Measurements from ENCODE around the gene SLX9.

SLX9 gene

DNA sequence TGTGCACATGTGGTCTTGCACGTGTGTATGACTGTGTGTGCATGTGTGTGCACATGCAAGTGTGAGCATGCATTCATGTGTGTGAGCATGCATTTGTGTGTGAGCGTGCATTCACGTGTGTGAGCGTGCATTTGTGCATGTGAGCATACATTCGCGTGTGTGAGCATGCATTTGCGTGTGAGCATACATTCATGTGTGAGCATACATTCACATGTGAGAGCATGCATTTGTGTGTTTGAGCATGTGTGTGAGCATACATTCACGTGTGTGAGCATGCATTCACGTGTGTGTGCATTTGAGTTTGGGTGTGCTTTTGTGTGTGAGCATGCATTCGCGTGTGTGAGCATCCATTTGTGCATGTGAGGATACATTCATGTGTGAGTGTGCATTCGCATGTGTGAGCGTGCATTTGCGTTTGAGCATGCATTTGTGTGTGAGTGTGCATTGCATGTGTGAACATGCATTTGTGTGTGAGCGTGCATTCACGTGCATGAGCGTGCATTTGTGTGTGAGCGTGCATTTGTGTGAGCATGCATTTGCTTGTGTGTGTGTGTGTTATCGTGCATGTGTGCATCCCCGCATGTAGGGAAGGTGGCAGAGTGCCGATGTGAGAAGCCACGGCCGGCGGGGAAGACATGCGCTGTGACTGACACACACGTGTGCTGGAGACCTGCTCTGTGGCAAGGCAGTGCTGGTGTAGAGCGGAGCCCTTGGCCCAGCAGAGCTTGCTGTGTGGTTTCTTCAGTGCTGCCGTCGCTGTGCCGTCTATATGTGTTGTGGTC lies 37.4 kb upstream of the SLX9 start:
- DNase-seq, result no peak

DNA sequence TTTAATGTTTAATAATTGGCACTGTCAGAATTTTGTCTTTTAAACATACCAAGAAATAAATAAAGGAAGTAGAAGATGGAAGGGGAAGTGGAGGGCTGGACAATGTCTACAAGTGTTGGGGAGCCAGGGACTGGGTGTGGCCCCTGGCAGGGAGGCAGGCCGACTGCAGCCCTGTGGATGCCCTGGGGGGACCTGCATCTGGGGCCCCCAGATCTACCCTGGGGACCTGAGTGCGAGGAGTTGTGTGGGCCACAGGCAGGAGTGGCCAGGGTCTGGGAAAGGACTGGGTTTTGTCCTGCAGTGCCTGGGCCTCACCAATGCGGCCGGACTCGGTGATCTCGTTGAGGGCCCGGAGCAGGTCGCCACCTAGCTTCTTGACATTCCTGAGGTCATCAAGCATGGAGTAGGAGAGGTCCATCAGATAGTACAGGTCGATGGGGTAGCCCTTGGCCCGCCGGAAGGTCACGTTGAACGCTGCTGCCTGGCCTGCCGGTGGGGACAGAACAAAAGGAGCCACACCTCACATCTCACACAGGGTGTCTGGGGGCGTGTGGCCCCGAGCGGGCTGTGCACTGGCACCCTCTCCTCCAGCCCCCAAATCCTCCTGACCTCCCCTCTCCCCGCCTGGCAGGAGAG lies 36.7 kb upstream of the SLX9 start:
- peak; percentile 43 to 74 (median 66) for DNase-seq

DNA sequence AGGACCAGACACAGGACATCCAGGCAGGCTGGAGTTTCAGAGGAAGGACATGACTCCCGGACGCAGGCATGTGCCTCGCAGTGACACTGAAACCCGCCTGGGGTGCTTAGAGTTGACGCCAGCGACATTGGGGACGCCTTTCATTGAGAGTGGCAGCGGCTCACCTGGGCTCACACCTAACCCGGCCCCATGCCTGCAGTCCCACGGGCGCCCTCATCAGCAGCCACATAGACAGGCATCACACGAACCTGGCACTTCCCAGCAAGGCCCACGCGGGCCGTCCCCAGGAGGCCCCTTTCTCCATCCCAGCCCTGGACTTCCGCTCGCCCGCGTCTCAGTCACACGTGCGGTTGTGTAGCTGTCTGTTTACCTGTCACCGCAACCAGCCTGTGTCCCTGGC lies 36.1 kb upstream of the SLX9 start:
- no peak for DNase-seq

DNA sequence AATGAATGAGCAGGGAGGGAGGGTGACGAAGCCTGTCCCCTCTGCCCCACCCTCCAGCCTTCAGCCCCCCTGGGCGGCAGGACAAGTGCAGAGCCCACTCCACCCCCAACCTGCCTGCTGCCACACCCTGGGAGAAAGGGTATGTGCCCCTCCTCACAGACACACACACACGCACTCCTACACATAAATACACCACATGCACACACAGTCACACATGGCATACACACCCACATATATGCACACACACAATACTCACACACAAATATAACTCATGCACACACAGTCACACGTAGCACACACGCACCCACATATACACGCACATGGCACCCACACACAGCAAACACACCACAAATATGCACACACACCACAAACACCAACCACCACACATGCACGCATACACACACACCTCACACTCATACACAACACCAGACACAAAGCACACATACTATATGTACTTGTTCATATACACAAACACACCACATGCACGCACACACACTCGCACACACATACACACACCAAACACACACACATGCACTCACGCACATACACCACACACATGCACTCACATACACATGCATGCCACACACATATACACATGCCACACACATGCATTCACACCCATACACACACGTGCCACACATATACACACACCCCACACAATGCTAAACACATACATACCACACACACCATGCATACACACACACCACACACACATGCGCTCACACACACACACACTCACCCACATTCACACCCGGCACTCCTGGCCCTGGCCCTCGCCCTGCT lies 35.5 kb upstream of the SLX9 start:
- DNase-seq, result no peak

DNA sequence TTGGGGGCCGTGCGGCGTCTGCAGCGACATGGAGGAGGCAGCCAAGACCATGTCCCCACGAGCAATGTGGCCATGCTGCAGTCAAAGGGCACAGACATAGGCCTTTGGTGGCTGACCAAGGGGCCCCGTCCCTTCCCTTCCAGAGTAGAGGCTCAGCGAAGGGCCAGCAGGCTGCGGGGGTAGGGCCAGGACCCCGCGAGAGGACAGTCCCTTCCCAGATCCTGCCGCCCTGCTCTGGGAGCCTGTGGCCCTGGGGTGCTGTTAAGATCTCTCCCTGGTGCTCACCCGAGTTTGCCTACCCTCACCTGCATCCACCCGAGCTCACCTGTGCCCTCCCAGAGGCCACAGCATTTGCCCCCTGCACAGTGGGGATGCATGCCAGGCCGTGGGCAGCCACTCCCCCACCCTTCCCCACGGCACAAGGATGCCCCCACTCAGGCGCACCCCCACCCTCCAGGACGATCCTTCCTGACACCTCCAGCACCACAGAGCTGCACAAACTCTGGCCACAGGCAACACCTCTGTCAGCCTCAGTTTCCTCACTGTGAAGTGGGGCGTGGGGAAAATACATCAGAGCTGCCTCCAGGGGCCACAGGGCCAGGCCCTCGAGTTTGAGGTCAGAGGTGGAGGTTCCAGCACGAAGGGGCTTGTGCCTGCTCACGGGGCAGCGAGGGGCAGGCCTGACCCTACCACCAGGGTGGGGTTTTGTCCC lies 34.7 kb upstream of the SLX9 start:
- no peak for DNase-seq

DNA sequence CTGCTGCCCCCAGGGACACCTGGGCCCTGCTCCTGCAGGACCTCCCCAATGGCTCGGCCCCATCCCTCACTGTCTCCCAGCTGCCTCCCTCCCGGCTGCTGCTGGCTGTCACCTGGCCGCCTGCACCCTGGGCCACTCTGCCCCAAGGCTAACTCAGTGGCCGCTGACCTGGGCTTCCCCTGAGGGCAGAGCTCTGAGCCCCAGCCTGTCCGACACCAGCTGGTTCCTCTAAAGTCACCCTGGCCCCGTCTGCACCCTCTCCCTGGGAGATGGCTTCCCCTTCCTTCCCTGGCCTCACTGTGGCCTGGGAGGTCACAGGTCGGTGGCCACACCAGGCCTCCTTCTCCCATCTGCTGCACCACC lies 34.1 kb upstream of the SLX9 start:
- DNase-seq, result peak; percentile 53 to 79 (median 66)

DNA sequence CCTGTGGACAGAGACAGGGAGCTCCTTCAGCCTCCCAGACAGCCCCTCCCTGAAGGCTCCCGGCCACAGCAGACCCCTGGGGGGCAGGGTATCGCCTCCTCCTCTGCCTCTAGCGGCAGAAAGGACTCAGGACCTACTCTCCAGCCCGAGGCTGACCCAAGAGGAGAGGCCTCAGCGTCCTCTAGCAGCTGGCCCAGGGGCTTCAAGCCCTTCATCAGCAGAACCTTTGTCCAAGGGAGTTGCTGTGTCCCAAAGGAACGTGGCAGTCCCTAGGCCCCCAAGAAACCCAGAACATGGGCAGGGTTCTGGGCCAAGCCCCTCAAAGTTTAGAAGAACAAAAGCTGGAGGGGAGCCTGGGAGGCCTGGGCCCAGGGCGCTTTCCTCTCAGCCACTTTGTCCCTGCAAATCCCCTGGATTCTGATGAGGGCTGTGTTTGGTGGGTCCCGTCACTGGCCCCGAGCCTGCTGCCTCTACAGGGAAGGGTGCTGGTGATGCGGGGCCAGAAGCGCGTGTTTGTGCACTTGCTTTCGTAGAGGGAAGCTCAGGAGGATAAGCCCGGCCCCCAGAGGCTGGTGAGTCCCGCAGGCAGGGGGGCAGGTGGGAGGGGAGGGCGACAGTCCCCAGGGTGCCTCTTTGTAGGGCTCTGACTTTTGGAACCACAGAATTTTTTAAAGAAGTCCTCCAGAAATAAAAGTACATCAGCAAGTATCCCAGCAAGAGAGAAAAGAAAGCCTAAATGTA lies 32.4 kb upstream of the SLX9 start:
- DNase-seq, result peak in 3 of 4 experiments; percentile 41 to 53 (median 43)

DNA sequence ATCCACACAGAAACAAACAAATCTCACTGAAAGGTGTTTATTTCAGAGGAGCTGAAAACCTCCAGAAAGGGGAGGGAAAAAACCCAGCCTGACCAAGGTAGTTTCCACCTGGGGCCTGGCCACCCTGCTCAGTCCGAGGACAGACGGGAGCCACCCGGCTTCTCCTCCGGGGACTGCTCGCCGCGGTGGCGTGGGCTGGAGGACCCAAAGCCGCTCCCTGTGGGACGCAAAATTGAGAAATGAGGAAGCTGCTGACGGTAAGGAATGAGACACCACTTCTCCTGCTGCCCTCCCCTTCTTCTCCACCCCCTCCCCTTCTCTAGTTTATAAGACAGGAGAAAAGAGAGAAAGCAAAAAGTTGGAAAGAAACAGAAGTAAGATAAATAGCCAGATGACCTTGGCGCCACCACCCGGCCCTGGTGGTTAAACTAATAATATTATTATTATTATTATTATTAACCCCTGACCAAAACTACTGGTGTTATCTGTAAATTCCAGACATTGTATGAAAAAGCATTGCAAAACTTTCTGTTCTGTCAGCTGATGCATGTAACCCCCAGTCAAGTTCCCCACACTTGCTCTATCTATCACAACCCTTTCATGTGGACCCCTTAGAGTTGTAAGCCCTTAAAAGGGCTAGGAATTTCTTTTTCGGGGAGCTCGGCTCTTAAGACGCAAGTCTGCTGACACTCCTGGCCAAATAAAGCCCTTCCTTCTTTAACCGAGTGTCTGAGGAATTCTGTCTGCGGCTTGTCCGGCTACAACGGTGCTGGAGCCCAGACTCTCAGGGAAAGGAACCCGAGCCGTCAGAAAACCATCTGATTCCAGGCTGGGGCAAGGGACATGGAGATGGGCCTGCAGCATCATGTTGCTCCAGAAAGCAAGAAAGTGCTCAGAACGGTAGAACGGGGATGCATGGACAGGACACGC lies 31.6 kb upstream of the SLX9 start:
- DNase-seq, result peak; percentile 88 to 96 (median 94)

DNA sequence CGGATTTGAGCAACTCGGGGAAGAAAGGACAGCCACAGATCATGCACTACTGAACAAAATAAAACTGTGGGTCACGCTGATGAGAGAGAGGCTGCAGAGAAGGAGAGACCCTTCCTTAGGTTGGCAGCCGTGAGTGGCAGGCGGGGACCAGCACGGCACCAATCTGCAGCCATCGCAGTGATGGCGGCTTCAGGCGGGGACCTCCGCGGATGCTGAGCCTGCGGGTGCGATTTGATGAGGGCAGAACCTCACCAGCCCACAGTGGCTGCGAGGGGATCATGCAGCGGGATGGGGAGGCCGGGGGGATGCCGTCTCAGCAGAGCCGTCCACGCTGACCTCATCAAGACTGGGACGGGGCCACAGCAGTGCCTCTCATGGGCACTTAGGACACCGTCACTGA lies 30.9 kb upstream of the SLX9 start:
- no peak for DNase-seq

DNA sequence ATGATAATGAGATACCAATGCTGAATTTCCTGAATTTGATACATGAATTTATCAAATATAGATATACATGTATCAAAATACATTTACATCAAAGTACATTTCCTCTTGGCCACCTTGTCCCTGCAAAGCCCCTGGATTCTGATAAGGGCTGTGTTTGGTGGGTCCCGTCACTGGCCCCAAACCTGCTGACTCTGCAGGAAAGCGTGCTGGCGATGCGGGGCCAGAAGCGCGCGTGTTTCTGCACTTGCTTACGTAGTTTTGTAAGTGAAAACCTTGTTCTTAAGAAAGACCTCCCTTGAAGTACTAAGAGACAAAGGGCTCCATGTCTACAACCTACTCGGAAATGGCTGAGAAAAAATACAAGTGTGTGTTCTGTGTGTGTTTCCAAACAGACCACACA lies 30.1 kb upstream of the SLX9 start:
- no peak for DNase-seq

DNA sequence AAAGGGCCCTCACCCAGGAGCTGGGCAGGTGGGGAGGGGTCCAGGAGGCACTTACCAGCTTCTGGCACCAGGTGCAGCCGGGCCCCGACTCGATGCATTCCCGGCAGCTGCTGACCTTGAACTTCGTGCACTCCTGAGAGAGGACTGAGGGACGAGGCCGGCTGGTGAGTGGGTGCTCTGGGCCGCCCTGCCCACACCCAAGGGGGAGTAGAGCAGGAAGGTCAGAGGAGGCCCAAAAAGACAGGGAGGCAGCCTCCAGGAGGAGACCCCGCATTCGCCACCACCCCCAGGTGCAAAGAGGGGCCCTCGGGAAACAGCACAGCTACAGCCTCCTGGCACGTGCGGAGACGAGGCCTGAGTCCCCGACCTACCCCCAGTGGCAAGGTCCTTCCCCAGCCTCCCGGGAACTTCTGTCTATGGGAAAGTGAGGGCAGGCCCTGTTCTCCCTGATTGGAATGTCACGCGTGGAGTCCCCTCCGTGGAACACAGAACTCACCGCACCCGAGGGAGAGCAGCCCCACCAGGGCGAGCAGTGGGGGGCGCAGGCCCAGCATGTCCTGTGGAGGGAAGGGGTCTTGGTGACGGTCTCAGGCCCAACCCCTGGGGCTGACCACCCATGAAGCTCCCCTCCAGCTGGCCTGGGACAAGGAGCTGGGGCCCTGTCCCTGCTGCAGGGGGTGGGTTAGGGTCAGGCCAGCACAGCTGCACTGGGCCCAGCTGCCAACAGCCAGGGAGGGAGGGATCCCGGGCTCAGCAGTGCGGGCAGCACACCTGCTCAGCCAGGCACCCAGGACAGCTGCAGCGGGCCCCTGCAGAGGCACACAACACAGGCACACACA lies 29.4 kb upstream of the SLX9 start:
- DNase-seq, result no peak

DNA sequence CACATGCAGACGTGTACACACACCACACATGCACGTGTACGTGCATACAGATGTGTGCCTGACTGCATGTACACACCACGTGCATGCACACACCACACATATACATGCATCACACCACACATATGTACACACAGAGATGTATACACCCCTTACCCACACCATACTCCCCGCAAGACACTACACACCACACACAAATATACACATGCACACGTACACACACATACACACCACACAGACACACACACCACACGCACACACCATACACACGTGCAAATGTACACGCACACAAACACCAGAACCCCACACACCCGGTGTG lies 28.8 kb upstream of the SLX9 start:
- no peak for DNase-seq

DNA sequence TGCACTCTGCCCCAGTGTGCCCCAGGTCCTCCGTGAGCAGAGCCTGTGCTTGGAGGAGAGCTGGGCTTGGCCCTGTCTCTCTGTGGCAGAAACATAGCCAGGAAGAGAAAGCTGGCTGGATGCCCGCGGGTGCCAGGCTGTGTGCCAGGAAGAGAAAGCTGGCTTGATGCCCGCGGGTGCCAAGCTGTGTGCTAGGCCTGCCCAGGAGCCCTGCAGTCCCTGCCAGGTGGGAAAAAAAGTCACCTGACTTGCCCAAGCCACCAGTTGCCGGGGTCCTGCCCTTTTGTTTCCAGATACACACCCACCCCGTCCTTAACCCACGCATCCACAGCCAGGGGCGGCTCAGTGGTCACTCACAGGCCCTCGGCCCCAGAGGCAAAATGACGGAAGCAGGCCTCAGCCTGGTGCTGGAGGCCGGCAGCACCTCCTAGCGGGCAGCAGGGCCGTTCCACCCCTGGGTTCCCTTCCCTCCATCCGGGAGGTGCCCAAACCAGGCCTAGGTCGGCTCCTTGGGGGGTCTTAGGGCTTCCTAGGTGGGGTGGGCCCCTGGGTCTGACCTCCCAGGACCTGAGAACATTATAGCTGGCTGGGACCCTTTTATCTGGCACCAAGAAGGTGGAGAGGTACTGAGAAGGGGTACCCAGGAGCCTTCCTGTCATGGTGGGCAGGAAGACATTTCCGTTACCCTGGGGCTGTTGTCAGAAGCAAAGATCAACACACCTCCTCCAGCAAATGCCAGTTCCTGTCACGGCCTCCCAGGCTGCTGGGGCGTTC lies 28.3 kb upstream of the SLX9 start:
- DNase-seq, result peak; percentile 80 to 90 (median 86)

DNA sequence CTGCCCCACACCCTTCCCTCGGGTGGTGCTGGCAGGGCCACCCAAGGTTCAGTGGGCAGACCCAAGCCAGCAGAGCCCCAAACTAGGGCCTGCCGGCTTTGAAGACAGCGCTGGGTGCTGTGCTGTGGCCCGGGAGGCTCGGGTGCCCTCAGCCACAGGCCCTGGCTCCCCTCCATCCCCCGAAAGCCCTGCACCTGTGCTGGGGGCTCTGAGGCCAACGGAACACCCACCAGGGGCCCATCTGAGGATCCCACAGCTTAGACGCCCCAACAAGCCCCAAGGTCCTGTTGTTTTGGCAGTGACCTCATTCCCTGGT lies 27.7 kb upstream of the SLX9 start:
- DNase-seq, result no peak

DNA sequence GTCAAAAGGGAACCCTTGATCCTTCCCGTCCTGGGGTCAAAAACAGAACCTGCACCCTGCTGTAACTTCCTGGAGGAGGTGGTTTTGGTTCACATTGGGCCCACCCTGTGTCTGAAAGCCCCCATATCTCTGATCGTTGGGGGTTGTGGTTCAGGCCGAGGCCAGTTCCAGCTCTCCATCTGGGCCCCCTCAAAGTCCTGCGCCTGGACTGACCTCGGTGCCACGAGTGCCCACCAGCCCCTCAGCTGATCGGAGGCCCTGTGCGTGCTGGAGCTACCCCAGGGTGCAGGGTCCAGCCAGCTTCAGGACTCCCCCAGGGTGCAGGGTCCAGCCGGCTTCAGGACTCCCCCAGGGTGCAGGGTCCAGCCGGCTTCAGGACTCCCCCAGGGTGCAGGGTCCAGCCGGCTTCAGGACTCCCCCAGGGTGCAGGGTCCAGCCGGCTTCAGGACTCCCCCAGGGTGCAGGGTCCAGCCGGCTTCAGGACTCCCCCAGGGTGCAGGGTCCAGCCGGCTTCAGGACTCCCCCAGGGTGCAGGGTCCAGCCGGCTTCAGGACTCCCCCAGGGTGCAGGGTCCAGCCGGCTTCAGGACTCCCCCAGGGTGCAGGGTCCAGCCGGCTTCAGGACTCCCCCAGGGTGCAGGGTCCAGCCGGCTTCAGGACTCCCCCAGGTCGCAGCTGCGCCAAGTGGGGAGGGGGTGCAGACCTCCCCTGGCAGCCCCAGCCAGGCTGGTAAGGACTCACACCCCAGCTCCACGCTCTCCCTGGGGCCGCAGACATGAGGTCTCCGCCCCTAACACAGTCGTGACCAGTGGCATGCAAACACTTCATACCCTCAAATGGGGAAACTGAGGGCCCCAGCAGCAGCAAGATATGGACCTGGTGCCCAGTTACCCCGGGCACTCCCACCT lies 27.1 kb upstream of the SLX9 start:
- peak in 1 of 4 experiments; percentile 34 for DNase-seq

DNA sequence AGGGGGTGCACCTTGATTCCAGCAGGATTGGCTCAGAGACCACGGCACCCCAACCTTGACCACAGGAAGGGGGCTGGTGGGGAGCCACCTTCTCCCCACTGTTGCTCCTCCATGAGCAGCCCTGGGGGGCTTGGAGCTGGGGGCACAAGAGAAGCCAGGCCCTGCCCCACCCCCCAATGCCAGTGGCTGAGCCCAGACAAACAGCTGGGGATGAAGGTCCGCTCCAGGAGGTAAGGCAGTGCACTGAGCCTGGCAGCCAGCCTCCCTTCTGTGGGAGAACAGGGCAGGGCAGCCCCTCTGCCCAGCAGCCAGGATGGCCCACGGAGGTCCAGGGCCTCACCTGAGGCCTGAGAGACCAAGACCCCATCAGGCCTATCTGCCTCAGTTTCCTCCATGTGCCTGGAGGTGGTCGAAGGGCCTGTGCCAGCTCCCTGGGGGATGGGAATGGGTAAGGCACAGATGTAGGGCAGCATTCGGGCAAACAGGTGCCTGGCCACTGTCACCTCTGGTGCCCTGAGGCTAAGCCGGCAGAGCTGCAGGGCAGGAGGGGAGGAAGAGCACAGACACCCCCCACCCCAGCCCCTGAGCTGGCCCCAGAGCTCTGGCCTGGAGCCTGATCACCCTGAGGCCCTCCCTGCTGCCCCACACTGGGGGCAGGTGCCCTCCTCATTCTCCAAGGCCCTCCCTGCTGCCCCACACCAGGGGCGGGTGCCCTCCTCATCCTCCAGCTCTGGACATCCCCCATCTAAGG lies 26.2 kb upstream of the SLX9 start:
- DNase-seq, result no peak

DNA sequence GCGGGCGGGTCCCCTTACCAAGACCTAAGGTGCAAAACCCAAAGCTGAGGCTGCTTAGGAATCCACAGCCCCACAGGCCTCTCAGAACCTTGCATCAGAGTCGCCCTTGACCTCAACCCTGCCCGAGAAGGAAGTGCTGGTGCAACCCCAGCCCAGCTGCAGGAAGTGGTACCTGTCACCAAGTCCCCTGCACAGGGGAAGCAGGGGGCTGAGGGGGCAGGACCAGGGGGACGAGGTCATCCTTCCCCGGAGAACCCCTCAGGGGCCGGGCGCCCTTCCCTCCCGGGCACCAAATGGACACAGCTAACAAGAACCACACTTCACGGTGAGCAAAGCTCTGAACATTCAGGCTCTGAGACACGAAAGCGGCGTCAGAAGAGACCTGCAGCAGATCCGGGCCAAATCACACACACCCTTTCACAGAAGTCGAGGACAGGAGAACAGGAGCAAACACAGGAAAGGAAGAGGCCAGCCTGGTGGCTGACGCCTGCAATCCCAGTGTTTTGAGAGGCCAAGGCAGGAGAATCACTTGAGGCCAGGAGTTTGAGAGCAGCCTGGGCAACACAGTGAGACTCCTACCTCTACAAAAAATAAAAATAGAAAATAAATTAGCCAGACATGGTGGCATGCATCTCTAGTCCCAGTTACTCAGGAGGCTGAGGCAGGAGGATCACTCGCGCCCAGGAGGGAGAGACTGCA lies 25.5 kb upstream of the SLX9 start:
- DNase-seq, result peak; percentile 65 to 82 (median 80)
